ENCODE measurements around the gene EIF2AK3. TPM values are rescaled to one million over a fixed set of nuclear protein-coding genes. Genes with fewer than 3 reads are reported as not detected.
A peak's percentile ranks its signal among the peaks of the same experiment; 100 is the strongest.

The EIF2AK3 gene
- total and polyA plus RNA-seq, 2 of the 4 experiments (the other 2 are of a cell fraction): 7.9 to 22.8 TPM

DNA sequence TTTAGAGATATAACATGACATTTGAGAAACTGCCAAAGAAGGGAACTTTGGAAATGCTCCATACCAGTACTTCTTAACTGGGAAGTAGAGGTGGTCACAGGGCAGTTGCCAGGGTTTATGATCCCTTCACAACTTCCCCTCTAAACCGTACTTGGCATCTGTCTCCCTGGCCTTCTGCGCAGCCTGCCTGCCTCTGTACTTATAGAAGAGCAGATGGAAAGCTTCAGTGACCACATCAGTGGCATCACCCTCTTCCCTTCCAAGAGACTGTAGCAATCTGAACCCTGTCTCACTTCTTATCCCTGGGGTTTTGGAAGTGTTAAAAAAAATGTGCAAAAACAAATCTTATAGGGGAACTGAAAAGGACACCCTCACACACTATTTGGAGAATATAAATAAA lies 64.1 kb downstream of the EIF2AK3 start:
- 0 out of 2 replicates have a peak overlapping the region, but pooled peaks have one; percentile 33 for H3K23ac ChIP-seq (ENCODE audit: low read depth, low read length)
- H2BK20ac ChIP-seq (ENCODE audit: low read depth, low read length): no peak overlapping the region
- H3K18ac ChIP-seq (ENCODE audit: low read depth, low read length): no peak overlapping the region
- H4K5ac ChIP-seq (ENCODE audit: low read depth, low read length): no peak overlapping the region
- H4K91ac ChIP-seq (ENCODE audit: insufficient read depth, low read depth, low read length): no peak overlapping the region
- WGBS, 2 experiments (ENCODE audit: extremely low coverage in 2 of 2, insufficient read length in 1 of 2): no CpG with 5 or more reads among the region's 2 CpGs
- H2AK9ac ChIP-seq (replicated peaks; ENCODE audit: low read depth, low read length, poor library complexity): no peak overlapping the region
- BruUV-seq (replicated peaks): no TSS peak
- TF ChIP-seq POLR2A (IDR thresholded peaks at IDR 0.05; ENCODE audit: low read depth, low read length): no peak
- no peak for TF ChIP-seq FOS (IDR thresholded peaks at IDR 0.05; ENCODE audit: low read depth, low read length)
- TF ChIP-seq NFE2L2 (IDR thresholded peaks at IDR 0.05; ENCODE audit: low read depth, low read length): no peak
- no peak for TF ChIP-seq RAD21 (IDR thresholded peaks at IDR 0.05; ENCODE audit: low read length)
- no peak for TF ChIP-seq MXI1 (IDR thresholded peaks at IDR 0.05; ENCODE audit: borderline replicate concordance, low read depth, low read length)
- TF ChIP-seq, protein P1, sequence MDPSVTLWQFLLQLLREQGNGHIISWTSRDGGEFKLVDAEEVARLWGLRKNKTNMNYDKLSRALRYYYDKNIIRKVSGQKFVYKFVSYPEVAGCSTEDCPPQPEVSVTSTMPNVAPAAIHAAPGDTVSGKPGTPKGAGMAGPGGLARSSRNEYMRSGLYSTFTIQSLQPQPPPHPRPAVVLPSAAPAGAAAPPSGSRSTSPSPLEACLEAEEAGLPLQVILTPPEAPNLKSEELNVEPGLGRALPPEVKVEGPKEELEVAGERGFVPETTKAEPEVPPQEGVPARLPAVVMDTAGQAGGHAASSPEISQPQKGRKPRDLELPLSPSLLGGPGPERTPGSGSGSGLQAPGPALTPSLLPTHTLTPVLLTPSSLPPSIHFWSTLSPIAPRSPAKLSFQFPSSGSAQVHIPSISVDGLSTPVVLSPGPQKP (IDR thresholded peaks at IDR 0.05; ENCODE audit: borderline replicate concordance, low read depth, low read length): no peak
- no peak for TF ChIP-seq MAZ (IDR thresholded peaks at IDR 0.05; ENCODE audit: borderline replicate concordance, low read depth, low read length)
- TF ChIP-seq, protein P2, sequence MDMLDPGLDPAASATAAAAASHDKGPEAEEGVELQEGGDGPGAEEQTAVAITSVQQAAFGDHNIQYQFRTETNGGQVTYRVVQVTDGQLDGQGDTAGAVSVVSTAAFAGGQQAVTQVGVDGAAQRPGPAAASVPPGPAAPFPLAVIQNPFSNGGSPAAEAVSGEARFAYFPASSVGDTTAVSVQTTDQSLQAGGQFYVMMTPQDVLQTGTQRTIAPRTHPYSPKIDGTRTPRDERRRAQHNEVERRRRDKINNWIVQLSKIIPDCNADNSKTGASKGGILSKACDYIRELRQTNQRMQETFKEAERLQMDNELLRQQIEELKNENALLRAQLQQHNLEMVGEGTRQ (IDR thresholded peaks at IDR 0.05; ENCODE audit: low read depth, low read length): no peak
- TF ChIP-seq RFX5 (IDR thresholded peaks at IDR 0.05; ENCODE audit: low read depth, low read length): no peak
- TF ChIP-seq, protein P3, sequence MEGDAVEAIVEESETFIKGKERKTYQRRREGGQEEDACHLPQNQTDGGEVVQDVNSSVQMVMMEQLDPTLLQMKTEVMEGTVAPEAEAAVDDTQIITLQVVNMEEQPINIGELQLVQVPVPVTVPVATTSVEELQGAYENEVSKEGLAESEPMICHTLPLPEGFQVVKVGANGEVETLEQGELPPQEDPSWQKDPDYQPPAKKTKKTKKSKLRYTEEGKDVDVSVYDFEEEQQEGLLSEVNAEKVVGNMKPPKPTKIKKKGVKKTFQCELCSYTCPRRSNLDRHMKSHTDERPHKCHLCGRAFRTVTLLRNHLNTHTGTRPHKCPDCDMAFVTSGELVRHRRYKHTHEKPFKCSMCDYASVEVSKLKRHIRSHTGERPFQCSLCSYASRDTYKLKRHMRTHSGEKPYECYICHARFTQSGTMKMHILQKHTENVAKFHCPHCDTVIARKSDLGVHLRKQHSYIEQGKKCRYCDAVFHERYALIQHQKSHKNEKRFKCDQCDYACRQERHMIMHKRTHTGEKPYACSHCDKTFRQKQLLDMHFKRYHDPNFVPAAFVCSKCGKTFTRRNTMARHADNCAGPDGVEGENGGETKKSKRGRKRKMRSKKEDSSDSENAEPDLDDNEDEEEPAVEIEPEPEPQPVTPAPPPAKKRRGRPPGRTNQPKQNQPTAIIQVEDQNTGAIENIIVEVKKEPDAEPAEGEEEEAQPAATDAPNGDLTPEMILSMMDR (conservative IDR thresholded peaks at IDR 0.05; ENCODE audit: low read depth, low read length): no peak
- TF ChIP-seq BHLHE40 (IDR thresholded peaks at IDR 0.05; ENCODE audit: low read depth, low read length): no peak
- no peak for TF ChIP-seq CHD1 (IDR thresholded peaks at IDR 0.05; ENCODE audit: low read depth, low read length)
- TF ChIP-seq CEBPB (IDR thresholded peaks at IDR 0.05; ENCODE audit: low read depth, low read length): no peak
- no peak for TF ChIP-seq SMC3 (IDR thresholded peaks at IDR 0.05; ENCODE audit: low read depth, low read length)
- no peak for TF ChIP-seq RCOR1 (IDR thresholded peaks at IDR 0.05; ENCODE audit: insufficient replicate concordance, low read length)
- no peak for TF ChIP-seq MAFK (IDR thresholded peaks at IDR 0.05; ENCODE audit: low read depth, low read length)
- no peaks in the 10 kb centered on the region for H3K9me1 ChIP-seq (ENCODE audit: insufficient read depth, low read length)
- no peak overlapping the region for H3K14ac ChIP-seq (replicated peaks; ENCODE audit: low read depth, low read length)
- H3K56ac ChIP-seq (ENCODE audit: extremely low read depth, insufficient read depth, low read length): no peak overlapping the region
- no peak overlapping the region; a peak in 1 of 4 replicates for H4K8ac ChIP-seq (ENCODE audit: low read depth in 2 of 2, low read length in 2 of 2)
- POLR2A ChIA-PET (ENCODE audit: unreplicated experiment): no interaction called here
- H2AFZ ChIP-seq (replicated peaks; ENCODE audit: low read length, poor library complexity): no peak overlapping the region
- DNase-seq: peak; percentile 52
- H2AK5ac ChIP-seq (ENCODE audit: low read depth, low read length): no peak overlapping the region
- H2BK120ac ChIP-seq (ENCODE audit: low read depth, low read length): no peak overlapping the region
- peaks cover 0 to 5% of the 10 kb centered on the region in 2 experiments; a peak in 2 of 4 replicates for H3K79me1 ChIP-seq (ENCODE audit: low read depth in 1 of 2, low read length in 2 of 2)
- H3K4me1 ChIP-seq (ENCODE audit: control insufficient read depth, insufficient read depth, low read length): no peaks in the 10 kb centered on the region; the same call in 1 of the 2 replicates
- intact Hi-C loops (cut with micrococcal nuclease): loop anchor here (10.0 kb wide), 1 partner anchor 62 kb away; the partner anchor contains the start of gene EIF2AK3
- in situ Hi-C loops (cut with MboI; ENCODE audit: low sequenced_read_pairs): no loop called here
- H3K4ac ChIP-seq (ENCODE audit: low read depth, low read length): no peak overlapping the region
- dilution Hi-C loops (cut with HindIII; ENCODE audit: low sequenced_read_pairs, unreplicated experiment): no loop called here
- no peak overlapping the region for H3K9ac ChIP-seq (ENCODE audit: low read depth, low read length)
- CTCF ChIA-PET: no interaction called here
- no peak overlapping the region for H2BK15ac ChIP-seq (ENCODE audit: low read depth, low read length)
- no peaks in the 10 kb centered on the region for H3K27me3 ChIP-seq (ENCODE audit: control insufficient read depth, insufficient read depth, low read length)
- H3K27ac ChIP-seq (ENCODE audit: insufficient read depth, low read length): no peak overlapping the region
- no peak overlapping the region for H3K4me3 ChIP-seq (ENCODE audit: insufficient read depth, low read depth, low read length)
- H3K9me3 ChIP-seq (ENCODE audit: control insufficient read depth, insufficient read depth, low read length): no peaks in the 10 kb centered on the region
- H2BK5ac ChIP-seq (ENCODE audit: low read depth, low read length, poor library complexity, severe bottlenecking): no peak overlapping the region
- no peak overlapping the region for H3K4me2 ChIP-seq (ENCODE audit: low read depth, low read length)
- H3K36me3 ChIP-seq (ENCODE audit: control insufficient read depth, insufficient read depth, low read length): peaks cover 17% of the 10 kb centered on the region
- H4K20me1 ChIP-seq (ENCODE audit: insufficient read depth, low read length): no peaks in the 10 kb centered on the region
- ATAC-seq (ENCODE audit: low read depth): peak; percentile 74
